ENCODE measurements around the gene PPP2R2C. TPM values are rescaled to one million over a fixed set of nuclear protein-coding genes. Genes with fewer than 3 reads are reported as not detected.

PPP2R2C gene
- total RNA-seq, 1 experiment from 2014 or later: not detected

GRCh38 chr4:6300359-6300758 is 172.1 kb downstream of the PPP2R2C start:
- POLR2A ChIA-PET: no interaction called here

GRCh38 chr4:6299875-6300274 is 172.5 kb downstream of the PPP2R2C start:
- Mint-ChIP-seq H3K27ac (ENCODE audit: unreplicated experiment) (no peak overlapping the region), H3K36me3 (ENCODE audit: insufficient read depth, unreplicated experiment) (peaks cover 17% of the 10 kb centered on the region), H3K9me3 (ENCODE audit: unreplicated experiment) (no peaks in the 10 kb centered on the region), H3K27me3 (ENCODE audit: insufficient read depth, unreplicated experiment) (no peaks in the 10 kb centered on the region), H3K4me1 (ENCODE audit: low read depth, unreplicated experiment) (no peaks in the 10 kb centered on the region), H3K4me3 (ENCODE audit: unreplicated experiment) (no peak overlapping the region)
- DNase-seq: no peak
- POLR2A ChIA-PET: no interaction called here
- Histone ChIP-seq H3K4me3 (ENCODE audit: low read depth, low read length) (no peak overlapping the region), H3K4me1 (no peaks in the 10 kb centered on the region), H3K27me3 (replicated peaks; ENCODE audit: control insufficient read depth, insufficient read depth, low read length) (no peaks in the 10 kb centered on the region), H3K36me3 (ENCODE audit: control insufficient read depth, insufficient read depth, low read length) (no peaks in the 10 kb centered on the region; the same call in 1 of the 2 replicates), H3K9me3 (no peaks in the 10 kb centered on the region)
- intact Hi-C loops (cut with micrococcal nuclease; ENCODE audit: unreplicated experiment): no loop called here
- TF ChIP-seq CTCF (IDR thresholded peaks at IDR 0.05; ENCODE audit: insufficient read depth in 1 of 2, low read depth in 1 of 2, low read length in 1 of 2, severe bottlenecking in 1 of 2, unreplicated experiment in 1 of 2): no peak
- CTCF ChIA-PET: no interaction called here
- no TSS peak for BruUV-seq (replicated peaks)

More at GRCh38 chr4:6300359-6300758, 172.1 kb downstream of the PPP2R2C start:
- Histone ChIP-seq H3K4me3 (ENCODE audit: low read depth, low read length) (no peak overlapping the region), H3K9me3 (no peaks in the 10 kb centered on the region), H3K36me3 (ENCODE audit: control insufficient read depth, insufficient read depth, low read length) (no peaks in the 10 kb centered on the region; the same call in 1 of the 2 replicates), H3K27me3 (replicated peaks; ENCODE audit: control insufficient read depth, insufficient read depth, low read length) (no peaks in the 10 kb centered on the region), H3K4me1 (no peaks in the 10 kb centered on the region)
- intact Hi-C loops (cut with micrococcal nuclease; ENCODE audit: unreplicated experiment): no loop called here
- no peak for TF ChIP-seq CTCF (IDR thresholded peaks at IDR 0.05; ENCODE audit: insufficient read depth in 1 of 2, low read depth in 1 of 2, low read length in 1 of 2, severe bottlenecking in 1 of 2, unreplicated experiment in 1 of 2)
- Mint-ChIP-seq H3K4me1 (ENCODE audit: low read depth, unreplicated experiment) (no peaks in the 10 kb centered on the region), H3K4me3 (ENCODE audit: unreplicated experiment) (no peak overlapping the region), H3K27ac (ENCODE audit: unreplicated experiment) (no peak overlapping the region), H3K36me3 (ENCODE audit: insufficient read depth, unreplicated experiment) (peaks cover 17% of the 10 kb centered on the region), H3K9me3 (ENCODE audit: unreplicated experiment) (no peaks in the 10 kb centered on the region), H3K27me3 (ENCODE audit: insufficient read depth, unreplicated experiment) (no peaks in the 10 kb centered on the region)
- no peak for DNase-seq
- no TSS peak for BruUV-seq (replicated peaks)
- CTCF ChIA-PET: no interaction called here

DNA sequence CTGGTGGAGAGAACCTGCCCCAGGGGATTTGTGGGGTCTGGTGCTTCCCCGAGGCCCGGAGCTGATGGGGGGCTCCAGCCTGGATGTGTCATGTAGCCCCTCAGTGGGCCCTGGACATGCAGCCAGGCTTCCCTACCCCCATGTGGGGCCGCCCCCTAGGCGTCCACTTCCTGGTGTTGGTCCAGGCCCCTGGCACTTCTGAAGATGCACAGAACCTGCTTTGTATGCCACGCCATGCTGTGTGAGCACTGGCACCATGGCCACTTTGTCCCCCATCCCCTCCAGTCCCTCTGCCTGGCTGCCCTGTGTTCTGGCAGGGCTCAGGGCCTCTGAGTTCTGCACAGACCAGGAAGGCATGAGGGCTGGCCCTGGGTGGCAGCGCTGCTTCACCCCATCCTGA is 173.6 kb downstream of the PPP2R2C start:
- no peaks in the 10 kb centered on the region for H3K27me3 ChIP-seq (replicated peaks; ENCODE audit: control insufficient read depth, insufficient read depth, low read length)
- no peaks in the 10 kb centered on the region for H3K27me3 Mint-ChIP-seq (ENCODE audit: insufficient read depth, unreplicated experiment)
- no peaks in the 10 kb centered on the region for H3K4me1 ChIP-seq
- BruUV-seq (replicated peaks): no TSS peak
- intact Hi-C loops (cut with micrococcal nuclease; ENCODE audit: unreplicated experiment): no loop called here
- H3K36me3 Mint-ChIP-seq (ENCODE audit: insufficient read depth, unreplicated experiment): peaks cover 17% of the 10 kb centered on the region
- CTCF ChIA-PET: no interaction called here
- DNase-seq: no peak
- H3K36me3 ChIP-seq (ENCODE audit: control insufficient read depth, insufficient read depth, low read length): no peaks in the 10 kb centered on the region; the same call in 1 of the 2 replicates
- no peaks in the 10 kb centered on the region for H3K9me3 ChIP-seq
- no peaks in the 10 kb centered on the region for H3K4me1 Mint-ChIP-seq (ENCODE audit: low read depth, unreplicated experiment)
- no peak overlapping the region for H3K4me3 ChIP-seq (ENCODE audit: low read depth, low read length)
- POLR2A ChIA-PET: no interaction called here
- no peaks in the 10 kb centered on the region for H3K9me3 Mint-ChIP-seq (ENCODE audit: unreplicated experiment)
- H3K27ac Mint-ChIP-seq (ENCODE audit: unreplicated experiment): no peak overlapping the region
- no peak for TF ChIP-seq CTCF (IDR thresholded peaks at IDR 0.05; ENCODE audit: insufficient read depth in 1 of 2, low read depth in 1 of 2, low read length in 1 of 2, severe bottlenecking in 1 of 2, unreplicated experiment in 1 of 2)
- H3K4me3 Mint-ChIP-seq (ENCODE audit: unreplicated experiment): no peak overlapping the region
